HEK293 (cell line): Measurements from ENCODE around the gene PYROXD2.

Experiments
- SCRT2 ChIP-seq: fragments of 450-650 bp; formaldehyde crosslinking; IDR thresholded peaks from 2 replicates; pipeline ENCODE4 v1.5.1; 2016; ENCODE audit warnings: missing biosample characterization, missing genetic modification characterization
- ZBTB26 ChIP-seq: fragments of 450-650 bp; formaldehyde crosslinking; optimal IDR thresholded peaks from 2 replicates; pipeline ENCODE3; 2016; ENCODE audit warnings: missing biosample characterization, mild to moderate bottlenecking, missing genetic modification characterization
- TF ChIP-seq, protein P1 (sequence below): fragments of 450-650 bp; formaldehyde crosslinking; IDR thresholded peaks from 2 replicates; pipeline ENCODE4 v1.5.1; 2016; ENCODE audit warnings: missing biosample characterization, missing genetic modification characterization
- TF ChIP-seq, protein P2 (sequence below): fragments of 450-650 bp; formaldehyde crosslinking; conservative IDR thresholded peaks from 2 replicates; pipeline ENCODE4 v1.5.1; 2016; ENCODE audit warnings: low read depth, missing biosample characterization, missing genetic modification characterization

- TF ChIP-seq ZBTB26 (tag by site-specific recombination): no peak
- TF ChIP-seq, protein P1, sequence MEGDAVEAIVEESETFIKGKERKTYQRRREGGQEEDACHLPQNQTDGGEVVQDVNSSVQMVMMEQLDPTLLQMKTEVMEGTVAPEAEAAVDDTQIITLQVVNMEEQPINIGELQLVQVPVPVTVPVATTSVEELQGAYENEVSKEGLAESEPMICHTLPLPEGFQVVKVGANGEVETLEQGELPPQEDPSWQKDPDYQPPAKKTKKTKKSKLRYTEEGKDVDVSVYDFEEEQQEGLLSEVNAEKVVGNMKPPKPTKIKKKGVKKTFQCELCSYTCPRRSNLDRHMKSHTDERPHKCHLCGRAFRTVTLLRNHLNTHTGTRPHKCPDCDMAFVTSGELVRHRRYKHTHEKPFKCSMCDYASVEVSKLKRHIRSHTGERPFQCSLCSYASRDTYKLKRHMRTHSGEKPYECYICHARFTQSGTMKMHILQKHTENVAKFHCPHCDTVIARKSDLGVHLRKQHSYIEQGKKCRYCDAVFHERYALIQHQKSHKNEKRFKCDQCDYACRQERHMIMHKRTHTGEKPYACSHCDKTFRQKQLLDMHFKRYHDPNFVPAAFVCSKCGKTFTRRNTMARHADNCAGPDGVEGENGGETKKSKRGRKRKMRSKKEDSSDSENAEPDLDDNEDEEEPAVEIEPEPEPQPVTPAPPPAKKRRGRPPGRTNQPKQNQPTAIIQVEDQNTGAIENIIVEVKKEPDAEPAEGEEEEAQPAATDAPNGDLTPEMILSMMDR (tag by site-specific recombination): no peak
- no peak for TF ChIP-seq SCRT2
- TF ChIP-seq, protein P2, sequence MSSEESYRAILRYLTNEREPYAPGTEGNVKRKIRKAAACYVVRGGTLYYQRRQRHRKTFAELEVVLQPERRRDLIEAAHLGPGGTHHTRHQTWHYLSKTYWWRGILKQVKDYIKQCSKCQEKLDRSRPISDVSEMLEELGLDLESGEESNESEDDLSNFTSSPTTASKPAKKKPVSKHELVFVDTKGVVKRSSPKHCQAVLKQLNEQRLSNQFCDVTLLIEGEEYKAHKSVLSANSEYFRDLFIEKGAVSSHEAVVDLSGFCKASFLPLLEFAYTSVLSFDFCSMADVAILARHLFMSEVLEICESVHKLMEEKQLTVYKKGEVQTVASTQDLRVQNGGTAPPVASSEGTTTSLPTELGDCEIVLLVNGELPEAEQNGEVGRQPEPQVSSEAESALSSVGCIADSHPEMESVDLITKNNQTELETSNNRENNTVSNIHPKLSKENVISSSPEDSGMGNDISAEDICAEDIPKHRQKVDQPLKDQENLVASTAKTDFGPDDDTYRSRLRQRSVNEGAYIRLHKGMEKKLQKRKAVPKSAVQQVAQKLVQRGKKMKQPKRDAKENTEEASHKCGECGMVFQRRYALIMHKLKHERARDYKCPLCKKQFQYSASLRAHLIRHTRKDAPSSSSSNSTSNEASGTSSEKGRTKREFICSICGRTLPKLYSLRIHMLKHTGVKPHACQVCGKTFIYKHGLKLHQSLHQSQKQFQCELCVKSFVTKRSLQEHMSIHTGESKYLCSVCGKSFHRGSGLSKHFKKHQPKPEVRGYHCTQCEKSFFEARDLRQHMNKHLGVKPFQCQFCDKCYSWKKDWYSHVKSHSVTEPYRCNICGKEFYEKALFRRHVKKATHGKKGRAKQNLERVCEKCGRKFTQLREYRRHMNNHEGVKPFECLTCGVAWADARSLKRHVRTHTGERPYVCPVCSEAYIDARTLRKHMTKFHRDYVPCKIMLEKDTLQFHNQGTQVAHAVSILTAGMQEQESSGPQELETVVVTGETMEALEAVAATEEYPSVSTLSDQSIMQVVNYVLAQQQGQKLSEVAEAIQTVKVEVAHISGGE (tag by site-specific recombination): no peak
Observed at GRCh38 chr10:98460837-98461499, 46.0 kb upstream of the PYROXD2 start.
